H1 (cell line): Measurements from ENCODE around the gene CHPF. TPM values are rescaled to one million over a fixed set of nuclear protein-coding genes. Genes with fewer than 3 reads are reported as not detected.
A peak's percentile ranks its signal among the peaks of the same experiment; 100 is the strongest.

Experiments used
- CTCF ChIA-PET: fragments of 300-600 bp; sonication (Branson Sonifier 250); formaldehyde crosslinking; loops from one replicate; lab custom pipeline; 2021; ENCODE audit not compliant: partially characterized antibody; lab: Charles Lee
- POLR2A ChIA-PET: fragments of 300-600 bp; sonication (Branson Sonifier 250); formaldehyde crosslinking; loops from one replicate; lab custom pipeline; 2021; ENCODE audit warnings: inconsistent platforms; ENCODE audit not compliant: partially characterized antibody; lab: Charles Lee
- DNase-seq, 2 experiments: peaks; one replicate each; pipeline versions ENCODE4 v3.0.0 to v3.0.0-alpha.2; 2010 to 2022; ENCODE audit warnings: low spot score in 2 of 2, low read depth in 1 of 2, mixed read lengths in 1 of 2
- FAIRE-seq: peaks from 2 replicates; lab custom pipeline; 2011; peaks lifted over from hg19 to GRCh38; lab: Jason Lieb, UNC
- H2AFZ ChIP-seq: 2 replicates; pipeline ENCODE4 v1.8.1; 2012; ENCODE audit warnings: low read length, inconsistent platforms
- H2AK5ac ChIP-seq: 2 replicates; pipeline ENCODE4 v1.6.1; 2013; ENCODE audit warnings: low read depth, low read length
- H2BK120ac ChIP-seq: replicated peaks from 2 replicates; pipeline ENCODE3; 2013; ENCODE audit warnings: low read depth, low read length, inconsistent platforms
- H2BK12ac ChIP-seq: 2 replicates; pipeline ENCODE4 v1.6.1; 2013; ENCODE audit warnings: low read depth, low read length
- H2BK15ac ChIP-seq: 2 replicates; pipeline ENCODE4 v1.6.1; 2013; ENCODE audit warnings: low read length
- H2BK20ac ChIP-seq: 2 replicates; pipeline ENCODE4 v1.6.1; 2013; ENCODE audit warnings: low read length
- H2BK5ac ChIP-seq: 2 replicates; pipeline ENCODE4 v1.6.1; 2013; ENCODE audit warnings: low read depth, low read length
- H3K14ac ChIP-seq: 2 replicates; pipeline ENCODE4 v1.6.1; 2013; ENCODE audit warnings: inconsistent platforms; ENCODE audit not compliant: insufficient read length
- H3K18ac ChIP-seq: 2 replicates; pipeline ENCODE4 v1.6.1; 2013; ENCODE audit warnings: low read length; ENCODE audit errors: extremely low read depth
- H3K23ac ChIP-seq: 2 replicates; pipeline ENCODE4 v1.6.1; 2013; ENCODE audit warnings: inconsistent platforms; ENCODE audit not compliant: insufficient read length
- H3K23me2 ChIP-seq: 2 replicates; pipeline ENCODE4 v1.6.1; 2013; ENCODE audit warnings: low read depth, low read length
- H3K27ac ChIP-seq: 2 replicates; pipeline ENCODE4 v1.6.1; 2011; ENCODE audit warnings: low read depth, low read length, inconsistent platforms
- H3K27me3 ChIP-seq, 4 experiments: replicated peaks in 1 of 4; 1 replicate in 1 of 4; 2 replicates in 3 of 4; pipeline versions ENCODE4 v1.6.1 to v1.8.1; 2011 to 2013; ENCODE audit warnings: low read length in 3 of 4, mild to moderate bottlenecking in 3 of 4, inconsistent platforms in 2 of 4, mixed read lengths in 2 of 4, moderate library complexity in 1 of 4; ENCODE audit not compliant: control insufficient read depth in 3 of 4, insufficient read depth in 3 of 4; ENCODE audit errors: extremely low read depth in 1 of 4
- H3K36me3 ChIP-seq, 4 experiments: 2 replicates each; pipeline versions ENCODE4 v1.6.1 to v1.8.1; 2011 to 2013; ENCODE audit warnings: mild to moderate bottlenecking in 4 of 4, low read length in 3 of 4, moderate library complexity in 2 of 4, control low read depth in 1 of 4, inconsistent platforms in 1 of 4; ENCODE audit not compliant: insufficient read depth in 4 of 4, control insufficient read depth in 2 of 4
- H3K4ac ChIP-seq: replicated peaks from 2 replicates; pipeline ENCODE3; 2013; ENCODE audit warnings: low read length, low read depth, mixed read lengths, inconsistent platforms; ENCODE audit not compliant: insufficient read length
- H3K4me1 ChIP-seq, 4 experiments: replicated peaks in 1 of 4; 1 replicate in 1 of 4; 2 replicates in 3 of 4; pipeline versions ENCODE4 v1.6.1 to v1.8.1; 2011 to 2013; ENCODE audit warnings: low read length in 3 of 4, inconsistent platforms in 2 of 4, mixed read lengths in 1 of 4; ENCODE audit not compliant: insufficient read depth in 4 of 4, control insufficient read depth in 3 of 4
- H3K4me2 ChIP-seq, 2 experiments: 2 replicates each; pipeline versions ENCODE4 v1.6.1 to v1.8.1; 2011 to 2013; ENCODE audit warnings: low read depth in 2 of 2, low read length in 2 of 2, control low read depth in 1 of 2, inconsistent platforms in 1 of 2, mild to moderate bottlenecking in 1 of 2; ENCODE audit not compliant: insufficient read depth in 1 of 2
- H3K4me3 ChIP-seq, 4 experiments: fragments of 200-600, 300-600 bp in 1 of 4; sonication (generic), shearing (Covaris generic), sonication (Bioruptor Twin) in 1 of 4; 2 replicates each; pipeline versions ENCODE4 v1.5.1 to v1.8.1; 2011 to 2016; ENCODE audit warnings: low read length in 4 of 4, low read depth in 3 of 4, control low read depth in 2 of 4, inconsistent platforms in 2 of 4, mild to moderate bottlenecking in 2 of 4, mixed read lengths in 1 of 4, moderate library complexity in 1 of 4; ENCODE audit not compliant: insufficient read depth in 2 of 4; ENCODE audit errors: extremely low read depth in 1 of 4
- H3K56ac ChIP-seq: replicated peaks from 2 replicates; pipeline ENCODE3; 2013; ENCODE audit warnings: low read depth, mild to moderate bottlenecking, mixed read lengths, low read length, inconsistent platforms; ENCODE audit not compliant: insufficient read length
- H3K79me1 ChIP-seq: 2 replicates; pipeline ENCODE4 v1.6.1; 2013; ENCODE audit warnings: low read depth, low read length, control low read depth
- H3K79me2 ChIP-seq, 2 experiments: 2 replicates each; pipeline versions ENCODE4 v1.6.1 to v1.8.1; 2012 to 2013; ENCODE audit warnings: low read length in 2 of 2, mild to moderate bottlenecking in 2 of 2, inconsistent platforms in 1 of 2; ENCODE audit not compliant: insufficient read depth in 2 of 2, control insufficient read depth in 1 of 2
- H3K9ac ChIP-seq, 4 experiments: replicated peaks in 1 of 4; 1 replicate in 1 of 4; 2 replicates in 3 of 4; pipeline versions ENCODE4 v1.6.1 to v1.8.1; 2011 to 2013; ENCODE audit warnings: low read depth in 3 of 4, low read length in 3 of 4, control low read depth in 2 of 4, mild to moderate bottlenecking in 2 of 4, moderate library complexity in 2 of 4, inconsistent platforms in 1 of 4; ENCODE audit errors: extremely low read depth in 1 of 4
- H3K9me3 ChIP-seq, 2 experiments: 2 replicates each; pipeline versions ENCODE4 v1.6.1 to v1.8.1; 2012 to 2013; ENCODE audit warnings: mild to moderate bottlenecking in 2 of 2, moderate library complexity in 2 of 2, control low read depth in 1 of 2, inconsistent platforms in 1 of 2, low read depth in 1 of 2, low read length in 1 of 2, mixed read lengths in 1 of 2; ENCODE audit not compliant: insufficient read depth in 2 of 2
- H4K20me1 ChIP-seq, 2 experiments: replicated peaks in 1 of 2; 2 replicates each; pipeline versions ENCODE3 to v1.8.1; 2011 to 2013; ENCODE audit warnings: inconsistent platforms in 2 of 2, low read length in 2 of 2, mild to moderate bottlenecking in 1 of 2; ENCODE audit not compliant: insufficient read depth in 2 of 2, control insufficient read depth in 1 of 2
- H4K5ac ChIP-seq: 2 replicates; pipeline ENCODE4 v1.6.1; 2013; ENCODE audit warnings: low read length, low read depth, mixed read lengths, inconsistent platforms; ENCODE audit not compliant: insufficient read length
- H4K8ac ChIP-seq: 2 replicates; pipeline ENCODE4 v1.8.0; 2013; ENCODE audit warnings: mild to moderate bottlenecking, moderate library complexity, low read length, inconsistent platforms; ENCODE audit not compliant: insufficient read depth; ENCODE audit errors: extremely low read depth
- H4K91ac ChIP-seq: replicated peaks from 2 replicates; pipeline ENCODE3; 2013; ENCODE audit warnings: low read length, mixed read lengths, inconsistent platforms; ENCODE audit not compliant: insufficient read length
- GTF2F1 ChIP-seq: IDR thresholded peaks from 2 replicates; pipeline ENCODE4 v1.6.1; 2012; ENCODE audit warnings: low read depth, low read length, improper control_type of control experiment, borderline replicate concordance
- KDM5A ChIP-seq: fragments of 200-600 bp; IDR thresholded peaks from 2 replicates; pipeline ENCODE4 v1.7.1; 2012; ENCODE audit warnings: mild to moderate bottlenecking, low read length, inconsistent platforms, mixed read lengths
- PHF8 ChIP-seq: fragments of 200-600 bp; sonication (generic); conservative IDR thresholded peaks from 2 replicates; pipeline ENCODE4 v1.7.1; 2012; ENCODE audit warnings: low read depth, mild to moderate bottlenecking, inconsistent platforms, low read length, moderate library complexity
- RAD21 ChIP-seq, 2 experiments: IDR thresholded peaks in 1 of 2; conservative IDR thresholded peaks in 1 of 2; 2 replicates each; pipeline ENCODE4 v1.6.1; 2011; ENCODE audit warnings: low read depth in 2 of 2, low read length in 2 of 2, improper control_type of control experiment in 1 of 2, inconsistent platforms in 1 of 2, mild to moderate bottlenecking in 1 of 2, moderate library complexity in 1 of 2
- WGBS, 2 experiments: shearing (Covaris generic) in 1 of 2; methylation state at CpG; one replicate each; pipeline versions ENCODE4 v1.1.6 to v1.1.7; 2013 to 2015; ENCODE audit warnings: low lambda C conversion rate in 2 of 2, mixed read lengths in 2 of 2, inconsistent platforms in 1 of 2, low coverage in 1 of 2, missing lambda C conversion rate in 1 of 2; ENCODE audit not compliant: insufficient replicate concordance in 2 of 2, insufficient coverage in 1 of 2, insufficient read length in 1 of 2; ENCODE audit errors: extremely low coverage in 1 of 2, missing lambda C conversion rate in 1 of 2; 5-methylcytosine and 5-hydroxymethylcytosine counted together
- polyA plus RNA-seq, 7 experiments: library from polyadenylated mRNA; depleted of rRNA in 3 of 7; stranded (reverse) in 5 of 7; unstranded in 2 of 7; fragments of >200 nt in 5 of 7; fragments of 200-250 nt in 2 of 7; gene quantifications; 1 replicate in 5 of 7; 2 replicates in 1 of 7; 4 replicates in 1 of 7; pipeline versions ENCODE4 v1.2.1 to v1.2.3, GENCODE V29; 2011 to 2013; ENCODE audit warnings: missing spikeins in 2 of 7, mixed read lengths in 2 of 7
- total RNA-seq: library from RNA; stranded (reverse); fragmentation: NEBNext Ultra II Directional; extraction: Animal tissue kit (Norgen Biotek cat#: 25700); gene quantifications from 2 replicates; pipeline ENCODE4 v1.2.1, GENCODE V29; 2021

CHPF gene
- total and polyA plus RNA-seq, 2 of the 8 experiments (the other 6 are each of a cell fraction or from before 2014, with no cell fraction given), result 62.9 to 67.3 TPM

GRCh38 chr2:219507581-219508443, 35.8 kb downstream of the CHPF start:
- Histone ChIP-seq H3K56ac (peak overlapping the region; percentile 85), H3K9ac (peak overlapping the region in 2 of 4 experiments; percentile 45 to 54; a peak in 1 of 7 replicates), H2BK12ac (peak overlapping the region; percentile 92), H2BK20ac (peak overlapping the region; percentile 98), H3K9me3 (no peaks in the 10 kb centered on the region), H4K5ac (peak overlapping the region; percentile 37), H3K23me2 (peaks cover 6% of the 10 kb centered on the region), H2BK5ac (peak overlapping the region; percentile 99), H4K91ac (peak overlapping the region; percentile 80), H2AFZ (no peak overlapping the region), H3K4me3 (peak overlapping the region in 1 of 4 experiments; percentile 2; a peak in 1 of 8 replicates), H3K79me2 (no peaks in the 10 kb centered on the region), H3K18ac (peak overlapping the region; percentile 96), H3K4me1 (peaks cover 4 to 58% (median 48%) of the 10 kb centered on the region in 4 experiments), H3K27me3 (peaks cover 0 to 16% (median 12%) of the 10 kb centered on the region in 4 experiments; a peak in 5 of 7 replicates), H2AK5ac (peak overlapping the region; percentile 97; the same call in 1 of the 2 replicates), H2BK15ac (no peak overlapping the region; the same call in 1 of the 2 replicates), H2BK120ac (peak overlapping the region; percentile 97), H3K27ac (peak overlapping the region; percentile 89; the same call in 1 of the 2 replicates), H4K20me1 (no peaks in the 10 kb centered on the region), H3K23ac (no peak overlapping the region), H3K4me2 (peak overlapping the region; percentile 41 to 42), H4K8ac (peak overlapping the region; percentile 61), H3K36me3 (peaks cover 0 to 7% (median 0%) of the 10 kb centered on the region in 4 experiments; a peak in 2 of 8 replicates), H3K14ac (no peak overlapping the region), H3K4ac (peak overlapping the region; percentile 80), H3K79me1 (no peaks in the 10 kb centered on the region)
- ChIA-PET POLR2A (interaction anchor here (0.5 to 11.0 kb wide), 7 partner anchors 14 to 565 kb away, joined by 3 to 216 read pairs (median 3); partner anchors contain the start of genes GMPPA and SPEG), CTCF (interaction anchor here (0.6 to 113.1 kb wide), 10 partner anchors 17 to 119 kb away, joined by 3 to 7248 read pairs (median 6); partner anchors contain the start of genes DES, GMPPA and SPEG)
- FAIRE-seq (no peak), DNase-seq (no peak)
- WGBS, 2 experiments, result 78% methylated on average over 8 of the region's 8 CpGs; no CpG with 5 or more reads in 1 of the 2 experiments
- TF ChIP-seq GTF2F1 (no peak), RAD21 (IDR thresholded peaks at IDR 0.05 in 1 of 2, conservative IDR thresholded peaks at IDR 0.05 in 1 of 2; ENCODE audit: low read depth in 2 of 2, low read length in 2 of 2) (no peak), PHF8 (no peak), KDM5A (no peak)
